ENCODE results near the gene MIAT.

The MIAT gene

DNA sequence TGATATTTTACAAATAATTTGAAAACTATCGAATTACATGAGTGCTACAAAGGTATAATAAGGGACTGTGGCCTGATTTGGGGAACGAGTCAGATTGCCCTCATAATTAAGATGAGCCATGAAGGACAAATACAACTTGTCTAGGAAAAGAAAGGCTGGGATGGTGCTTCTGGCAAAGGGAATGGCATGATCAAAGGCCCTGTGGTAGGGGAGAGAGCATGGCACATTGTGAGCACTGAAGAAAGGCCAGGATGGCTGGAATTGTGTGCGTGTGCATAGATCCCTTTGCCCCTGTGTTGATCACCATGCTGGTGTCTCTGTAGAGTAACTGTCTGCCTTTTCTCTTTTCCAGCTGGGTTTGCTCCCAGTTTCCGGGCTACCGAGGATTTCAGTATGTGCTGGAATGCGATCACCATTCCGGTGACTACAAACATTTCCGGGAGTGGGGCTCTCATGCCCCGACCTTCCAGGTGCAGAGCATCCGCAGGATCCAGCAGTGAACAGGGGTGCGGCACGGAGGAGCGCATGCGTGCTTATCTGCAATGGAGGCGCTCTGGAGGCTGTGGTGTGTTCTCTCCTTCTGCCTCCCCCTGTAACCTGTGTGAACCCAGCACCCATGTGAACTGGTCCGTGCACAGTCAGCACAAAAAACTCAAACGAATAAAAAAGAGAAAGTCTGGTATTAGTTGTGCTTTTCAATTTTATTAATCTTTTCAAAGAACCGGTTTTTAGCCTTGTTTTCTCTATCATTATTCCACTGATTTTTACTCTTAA is 27.2 kb upstream of the MIAT start:
- no peak for DNase-seq
- in situ Hi-C loops (cut with MboI; ENCODE audit: low pct_unique_long_range_greater_than_20kb, low sequenced_read_pairs) = no loop called here

DNA sequence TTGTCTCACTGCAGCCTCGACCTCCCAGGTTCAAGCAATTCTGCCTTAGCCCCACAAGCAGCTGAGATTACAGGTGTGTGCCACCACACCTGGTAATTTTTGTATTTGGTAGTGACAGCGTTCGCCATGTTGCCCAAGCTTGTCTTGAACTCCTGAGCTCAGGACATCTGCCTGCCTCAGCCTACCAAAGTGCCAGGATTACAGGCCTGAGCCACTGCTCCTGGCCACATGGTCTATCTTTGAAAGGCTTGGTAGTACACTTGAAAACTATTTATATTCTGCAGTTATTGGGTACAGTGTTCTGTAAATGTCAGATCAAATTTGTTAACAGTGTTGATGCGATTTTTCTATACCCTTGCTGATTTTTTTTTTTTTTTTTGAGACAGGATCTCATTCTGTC is 26.1 kb upstream of the MIAT start:
- no peak for DNase-seq
- in situ Hi-C loops (cut with MboI; ENCODE audit: low pct_unique_long_range_greater_than_20kb, low sequenced_read_pairs) = no loop called here

DNA sequence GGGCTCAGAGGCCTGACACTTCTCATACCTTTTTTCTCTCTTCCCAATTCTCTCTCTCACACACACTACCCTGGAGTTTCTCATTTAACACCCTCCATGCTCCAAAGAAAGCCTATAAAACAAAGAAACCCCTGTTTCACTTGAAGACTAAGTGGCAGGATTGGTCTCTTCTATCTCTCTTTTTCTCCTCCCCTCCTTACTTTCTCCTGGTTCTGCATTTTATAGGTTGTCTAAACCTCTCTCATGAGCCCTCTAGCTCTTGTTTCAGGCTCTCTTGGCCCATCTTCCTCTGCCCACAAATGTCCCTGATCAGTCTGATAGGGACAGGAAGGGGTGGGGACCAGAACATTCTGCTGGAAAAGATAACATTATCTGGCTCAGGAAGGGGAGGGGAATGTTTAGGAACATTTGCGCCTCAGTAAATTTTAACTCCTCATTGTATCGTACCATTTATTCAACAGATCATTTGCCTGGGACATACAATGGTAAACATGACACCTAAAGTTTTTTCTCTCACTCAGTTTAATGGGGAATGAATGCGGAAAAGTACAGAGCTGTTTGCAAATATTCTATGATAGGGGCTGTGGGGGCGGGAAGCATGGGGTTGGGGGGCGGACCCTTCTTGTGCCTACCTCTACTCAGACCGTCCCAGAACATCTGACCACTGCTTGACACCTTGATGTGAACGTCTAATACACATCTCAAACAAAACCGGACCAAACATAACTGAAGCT is 24.8 kb upstream of the MIAT start:
- in situ Hi-C loops (cut with MboI; ENCODE audit: low pct_unique_long_range_greater_than_20kb, low sequenced_read_pairs) = no loop called here
- DNase-seq = peak; percentile 85

DNA sequence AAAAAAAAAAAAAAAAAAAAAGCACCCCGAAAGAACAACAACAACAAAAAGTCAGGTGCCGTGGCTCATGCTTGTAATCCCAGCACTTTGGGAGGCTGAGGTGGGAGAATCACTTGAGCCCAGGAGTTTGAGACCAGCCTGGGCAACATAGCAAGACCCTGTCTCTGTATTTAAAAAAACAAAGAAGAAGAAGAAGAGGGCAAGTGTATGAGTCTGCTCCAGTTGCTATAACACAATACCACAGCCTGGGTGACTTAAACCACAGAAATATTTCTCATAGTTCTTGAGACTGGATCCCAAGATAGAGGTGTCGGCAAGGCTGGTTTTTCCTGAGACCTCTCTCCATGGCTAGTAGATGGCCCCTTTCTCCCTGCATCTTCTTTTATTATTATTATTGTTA is 23.2 kb upstream of the MIAT start:
- no peak for DNase-seq
- in situ Hi-C loops (cut with MboI; ENCODE audit: low pct_unique_long_range_greater_than_20kb, low sequenced_read_pairs) = no loop called here

DNA sequence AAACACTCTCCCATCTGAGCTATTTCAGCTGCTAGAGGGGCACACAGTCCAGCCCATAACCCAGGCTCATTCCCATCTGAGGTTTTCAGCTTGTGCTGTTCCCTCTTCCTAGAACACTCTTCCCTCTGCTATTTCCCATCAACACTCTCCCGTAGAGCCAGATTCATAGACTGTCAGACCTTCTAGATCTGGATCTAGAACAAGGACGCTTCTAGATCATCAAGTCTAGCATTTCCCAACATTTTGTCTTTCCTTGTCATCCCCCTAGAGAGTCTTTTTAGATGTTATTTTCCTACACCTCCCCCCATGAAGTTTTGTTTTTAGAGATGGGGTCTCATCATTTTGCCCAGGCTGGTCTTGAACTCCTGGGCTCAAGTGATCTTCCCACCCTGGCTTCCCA is 22.3 kb upstream of the MIAT start:
- in situ Hi-C loops (cut with MboI; ENCODE audit: low pct_unique_long_range_greater_than_20kb, low sequenced_read_pairs) = no loop called here
- no peak for DNase-seq

DNA sequence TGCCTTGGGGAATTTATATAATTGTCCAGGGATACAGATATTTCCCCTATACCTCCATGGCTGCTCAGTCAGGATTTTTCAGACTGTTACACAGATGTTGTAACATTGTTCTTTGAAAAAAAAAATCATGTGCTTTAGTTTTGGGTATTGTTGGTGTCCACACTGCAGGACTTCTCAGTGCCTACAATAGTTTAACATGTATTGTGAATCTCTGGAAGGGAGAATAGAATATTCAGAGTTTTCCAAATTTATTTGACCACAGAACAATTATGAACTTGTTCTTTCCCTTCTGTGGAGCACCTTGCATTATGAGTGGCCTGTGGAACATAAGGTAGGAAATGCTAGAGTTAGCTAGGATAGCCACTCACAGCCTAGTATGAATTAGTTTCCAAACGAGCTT is 21.1 kb upstream of the MIAT start:
- in situ Hi-C loops (cut with MboI; ENCODE audit: low pct_unique_long_range_greater_than_20kb, low sequenced_read_pairs) = no loop called here
- DNase-seq = no peak

DNA sequence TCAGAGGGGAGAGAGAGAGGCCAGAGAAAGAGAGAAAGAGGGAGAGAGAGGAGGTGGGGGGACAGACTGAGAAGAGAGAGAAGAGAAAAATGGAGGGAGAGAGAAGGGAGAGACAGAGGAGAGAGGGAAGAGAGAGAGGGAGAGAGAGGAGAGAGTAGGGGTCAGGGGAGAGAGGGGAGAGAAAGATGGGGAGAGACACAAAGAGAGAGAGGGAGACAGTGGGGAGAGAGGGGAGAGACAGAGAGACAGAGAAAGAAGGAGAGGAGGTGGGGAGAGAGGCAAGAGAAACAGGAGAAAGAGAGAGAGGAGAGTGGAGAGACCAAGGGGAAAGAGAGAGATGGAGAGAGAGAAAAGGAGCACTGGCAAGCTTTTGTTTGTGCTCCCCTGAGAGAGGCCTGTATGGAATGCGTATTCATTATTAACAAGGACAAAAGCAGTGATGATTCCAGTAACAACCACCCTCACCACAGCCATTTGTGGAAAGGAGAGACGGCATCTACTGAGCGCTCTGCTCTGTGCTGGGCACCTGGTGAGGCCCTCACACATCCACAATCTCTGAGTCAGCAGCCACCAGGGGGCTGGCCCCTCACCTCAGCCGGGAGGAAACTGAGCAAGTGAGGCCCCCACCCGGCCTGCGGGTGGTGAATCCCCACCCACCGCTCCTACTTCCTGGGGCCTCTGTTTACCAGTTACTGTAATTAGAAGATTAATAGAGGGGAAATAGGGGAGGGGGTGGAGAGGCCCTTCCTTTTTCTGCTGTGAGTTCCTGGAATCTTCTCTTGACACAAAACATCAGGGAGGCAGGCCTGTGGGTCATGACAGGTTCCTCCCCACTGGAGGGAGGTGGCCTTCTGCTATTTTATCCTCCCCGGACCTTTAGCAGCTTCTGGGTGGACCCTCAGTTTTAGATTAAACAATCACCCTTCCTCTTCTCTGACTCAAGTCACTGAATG is 14.6 kb upstream of the MIAT start:
- in situ Hi-C loops (cut with MboI; ENCODE audit: low pct_unique_long_range_greater_than_20kb, low sequenced_read_pairs) = no loop called here
- peak; percentile 89 for DNase-seq

DNA sequence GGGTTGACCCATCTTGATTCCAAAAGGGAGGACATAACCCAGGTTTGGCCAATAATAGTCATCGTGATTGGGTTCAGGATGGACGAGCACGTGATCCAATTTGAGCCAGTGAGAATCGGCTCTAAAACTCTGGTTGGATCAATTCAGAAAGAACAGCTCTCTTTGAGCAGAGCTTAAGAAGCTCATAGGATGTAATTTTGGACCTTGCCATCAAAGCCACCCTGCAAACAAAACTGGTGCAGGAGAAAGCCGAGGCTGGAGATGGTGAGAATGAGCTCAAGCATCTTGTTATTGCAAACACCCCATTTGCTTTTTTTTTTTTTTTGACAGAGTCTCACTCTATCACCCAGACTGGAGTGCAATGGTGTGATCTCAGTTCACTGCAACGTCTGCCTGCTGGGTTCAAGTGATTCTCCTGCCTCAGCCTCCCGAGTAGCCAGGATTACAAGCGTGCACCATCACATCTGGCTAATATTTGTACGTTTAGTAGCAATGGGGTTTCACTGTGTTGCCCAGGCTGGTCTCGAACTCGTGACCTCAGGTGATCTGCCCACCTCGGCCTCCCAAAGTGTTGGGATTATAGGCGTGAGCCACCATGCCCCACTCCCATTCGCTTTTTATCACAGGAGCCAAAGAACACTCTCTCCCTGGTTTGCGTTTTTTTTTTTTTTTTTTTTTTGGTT is 13.8 kb upstream of the MIAT start:
- in situ Hi-C loops (cut with MboI; ENCODE audit: low pct_unique_long_range_greater_than_20kb, low sequenced_read_pairs) = no loop called here
- DNase-seq = no peak

DNA sequence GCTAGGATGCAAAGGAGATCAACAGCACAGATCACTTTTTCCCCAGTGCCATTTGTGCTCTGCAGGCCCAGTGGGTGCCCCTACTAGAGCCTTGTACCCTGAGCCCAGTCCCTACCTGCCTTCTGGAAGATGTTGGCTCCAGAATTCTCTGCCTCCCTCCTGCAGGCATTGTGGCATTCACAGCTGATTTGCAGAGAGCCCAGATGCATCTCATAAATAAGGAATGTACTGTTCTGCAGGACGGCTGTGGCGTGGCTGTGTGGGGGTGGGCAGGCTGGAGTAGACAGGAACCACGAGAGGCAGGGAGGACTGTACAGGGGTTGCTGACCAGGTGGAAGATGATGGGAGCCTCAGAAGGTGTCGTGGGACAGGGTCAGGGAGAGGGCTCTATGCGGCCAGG is 11.2 kb upstream of the MIAT start:
- DNase-seq = no peak
- in situ Hi-C loops (cut with MboI; ENCODE audit: low pct_unique_long_range_greater_than_20kb, low sequenced_read_pairs) = no loop called here

DNA sequence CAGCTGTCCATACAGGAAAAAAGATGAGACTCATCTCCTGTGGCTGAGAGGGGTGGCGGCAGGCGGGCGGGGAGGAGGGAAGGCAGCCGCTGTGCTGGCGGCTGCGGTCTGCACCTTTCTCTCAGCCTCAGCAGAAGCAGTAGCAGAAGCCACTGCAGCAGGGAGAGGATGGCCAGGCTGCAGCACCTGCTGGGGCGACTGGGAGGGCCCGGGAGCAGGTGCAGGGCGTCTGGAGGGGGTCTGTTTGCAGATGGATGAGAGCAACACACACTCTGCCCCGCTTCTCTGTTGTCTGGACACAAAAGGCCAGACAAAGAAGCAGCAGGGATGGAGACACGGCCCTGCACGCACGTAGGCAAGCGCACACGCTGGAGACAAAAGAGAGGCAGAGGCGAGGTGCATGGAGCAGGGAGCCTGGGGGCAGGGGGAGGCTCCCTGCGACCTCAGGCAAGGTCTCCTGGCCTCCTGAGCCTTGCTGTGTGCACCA is 9.3 kb upstream of the MIAT start:
- peak; percentile 61 for DNase-seq
- in situ Hi-C loops (cut with MboI; ENCODE audit: low pct_unique_long_range_greater_than_20kb, low sequenced_read_pairs) = no loop called here

DNA sequence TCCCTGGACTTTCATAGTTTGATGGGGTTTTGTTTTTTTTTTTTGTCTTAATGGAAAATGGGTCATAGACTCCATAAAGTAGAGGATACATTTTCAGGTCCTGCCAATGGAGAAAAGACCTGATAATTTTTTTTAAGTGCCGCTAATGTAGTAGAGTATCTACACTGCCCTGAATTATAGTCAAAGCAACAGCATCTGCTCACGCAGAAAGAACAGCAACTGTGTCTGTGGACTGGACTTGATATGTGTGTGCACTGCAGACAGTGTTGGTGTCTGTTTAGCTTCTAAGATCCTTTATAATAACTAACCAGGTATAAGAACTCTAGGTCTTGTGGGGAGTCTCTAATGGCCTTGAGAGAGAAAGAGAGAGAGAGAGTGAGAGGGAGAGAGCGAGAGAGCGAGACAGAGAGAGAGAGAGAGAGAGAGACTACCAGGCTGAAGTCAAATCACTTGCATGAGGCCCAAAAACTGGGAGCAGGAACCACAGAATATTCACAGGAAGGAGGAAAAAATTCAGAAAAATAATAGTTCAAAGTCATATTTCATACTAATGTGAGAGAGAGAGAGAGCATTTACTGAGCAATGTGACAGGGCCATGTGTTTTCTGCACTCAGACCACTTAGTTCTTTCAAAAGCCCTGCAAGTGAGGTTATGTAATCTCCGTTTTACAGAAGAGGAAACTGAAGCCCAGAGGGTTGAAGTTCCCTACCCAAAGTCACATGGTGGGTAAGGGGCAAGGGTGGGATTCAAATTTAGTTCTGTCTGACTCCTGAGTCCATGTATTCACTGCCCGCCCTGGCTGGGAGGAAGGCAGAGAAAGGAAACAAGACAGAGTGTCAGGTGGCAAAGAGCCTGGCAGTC is 8.6 kb upstream of the MIAT start:
- in situ Hi-C loops (cut with MboI; ENCODE audit: low pct_unique_long_range_greater_than_20kb, low sequenced_read_pairs) = no loop called here
- peak; percentile 58 for DNase-seq

DNA sequence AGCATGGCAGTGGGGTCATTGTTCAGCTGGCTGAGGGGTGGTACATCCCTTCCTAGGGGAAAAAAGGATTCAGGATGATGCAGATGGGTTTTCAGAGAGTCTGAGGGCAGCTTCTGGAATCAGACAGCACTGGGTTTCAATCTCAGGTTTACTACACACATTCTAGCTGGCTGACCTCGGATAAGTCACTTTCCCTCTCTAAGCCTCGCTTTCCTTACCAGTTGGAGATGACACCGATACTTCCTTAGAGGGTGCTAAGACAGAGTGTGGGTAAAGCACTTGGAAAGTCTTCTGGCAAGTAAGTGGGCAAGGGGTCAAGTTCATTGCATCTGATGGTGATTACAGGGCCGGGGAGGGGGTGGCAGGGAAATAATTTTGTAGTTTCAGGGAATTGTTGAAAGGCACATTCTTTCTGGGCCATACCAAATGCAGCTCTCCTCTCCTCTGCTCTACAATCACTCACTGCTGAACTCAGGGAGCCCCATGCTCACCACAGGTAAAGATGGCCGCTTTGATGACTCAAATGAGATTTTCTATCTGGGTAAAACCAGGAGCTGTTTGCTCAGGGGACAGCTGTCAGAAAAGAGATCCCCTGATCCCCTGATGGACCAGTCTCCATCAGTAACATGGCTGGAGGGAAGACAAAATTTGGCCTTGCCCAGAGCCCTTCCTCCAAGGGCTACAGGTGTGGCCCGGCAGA is 6.5 kb upstream of the MIAT start:
- DNase-seq = no peak
- in situ Hi-C loops (cut with MboI; ENCODE audit: low pct_unique_long_range_greater_than_20kb, low sequenced_read_pairs) = no loop called here

DNA sequence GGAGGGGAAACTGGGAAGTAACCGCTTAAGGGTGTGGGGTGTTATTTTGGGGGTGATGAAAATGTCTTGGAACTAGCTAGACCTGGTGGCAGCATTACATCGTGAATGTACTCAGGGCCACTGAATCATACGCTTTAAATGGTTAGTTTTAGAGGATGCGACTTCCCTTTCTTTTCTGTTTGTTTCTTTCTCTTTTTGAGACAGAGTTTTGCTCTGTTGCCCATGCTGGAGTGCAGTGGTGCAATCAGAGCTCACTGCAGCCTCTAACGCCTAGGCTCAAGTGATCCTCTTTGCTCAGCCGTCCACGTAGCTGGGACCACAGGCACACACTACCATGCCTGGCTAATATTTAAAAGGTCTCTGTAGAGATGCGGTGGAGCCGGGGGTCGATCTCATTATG is 5.6 kb upstream of the MIAT start:
- DNase-seq = no peak
- in situ Hi-C loops (cut with MboI; ENCODE audit: low pct_unique_long_range_greater_than_20kb, low sequenced_read_pairs) = no loop called here

DNA sequence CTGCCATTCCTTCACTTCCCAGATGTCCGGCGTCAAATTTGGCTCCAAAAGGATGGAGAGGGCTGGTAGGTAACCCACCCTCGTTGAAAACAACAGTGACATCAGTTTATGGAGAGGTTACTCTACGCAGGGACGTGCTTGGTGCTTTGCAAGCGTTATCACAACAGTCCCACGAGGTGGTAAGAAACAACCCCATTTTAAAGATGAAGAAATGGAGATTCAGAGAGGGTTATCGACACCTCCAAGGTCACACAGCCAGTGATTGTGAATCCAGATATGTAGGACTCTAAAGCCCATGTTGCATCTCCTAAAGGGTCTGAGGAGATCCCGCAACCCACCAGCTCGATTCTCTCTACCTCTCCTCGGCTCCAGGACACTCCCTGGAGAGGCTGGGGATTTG is 773 bp downstream of the MIAT start:
- in situ Hi-C loops (cut with MboI; ENCODE audit: low pct_unique_long_range_greater_than_20kb, low sequenced_read_pairs) = no loop called here
- no peak for DNase-seq

DNA sequence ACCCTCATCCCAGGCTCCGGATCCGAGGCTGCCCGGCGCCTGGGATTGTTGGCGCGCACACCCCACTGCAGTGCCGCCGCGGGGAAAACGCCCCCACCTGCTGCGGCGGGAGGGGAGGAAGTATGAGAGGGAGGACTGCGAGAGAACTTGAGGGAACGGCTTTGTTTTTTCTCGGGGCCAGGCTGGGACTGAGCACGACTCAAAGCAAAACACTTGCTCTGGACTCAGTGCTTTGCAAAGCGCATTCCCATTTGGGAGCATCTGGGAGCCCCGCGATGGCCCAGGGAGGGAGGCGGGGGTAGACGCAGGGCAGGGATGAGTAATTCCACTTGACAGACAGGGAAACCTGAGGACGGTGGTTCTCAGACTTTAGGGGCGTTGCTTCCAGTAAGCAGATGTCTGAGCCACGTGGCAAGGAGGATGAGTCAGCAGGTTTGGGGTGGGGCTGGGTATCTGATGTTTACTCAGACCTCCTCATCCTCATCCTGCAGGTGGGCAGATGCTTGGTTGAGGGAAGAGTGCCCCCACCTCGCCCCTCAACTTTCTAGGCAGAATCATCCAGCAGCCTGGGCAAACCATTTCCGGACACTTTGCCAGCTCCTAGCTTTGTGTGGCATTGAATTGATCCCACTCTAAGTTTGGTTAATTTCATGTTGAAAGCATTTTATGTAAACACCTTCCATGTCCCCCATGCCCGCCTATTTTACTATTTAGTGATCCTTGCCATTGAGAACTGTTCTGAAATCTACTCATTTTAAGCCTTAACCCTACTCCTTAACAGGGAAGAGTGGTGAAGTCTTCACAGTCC is 1.5 kb downstream of the MIAT start:
- in situ Hi-C loops (cut with MboI; ENCODE audit: low pct_unique_long_range_greater_than_20kb, low sequenced_read_pairs) = no loop called here
- peak; percentile 82 for DNase-seq

DNA sequence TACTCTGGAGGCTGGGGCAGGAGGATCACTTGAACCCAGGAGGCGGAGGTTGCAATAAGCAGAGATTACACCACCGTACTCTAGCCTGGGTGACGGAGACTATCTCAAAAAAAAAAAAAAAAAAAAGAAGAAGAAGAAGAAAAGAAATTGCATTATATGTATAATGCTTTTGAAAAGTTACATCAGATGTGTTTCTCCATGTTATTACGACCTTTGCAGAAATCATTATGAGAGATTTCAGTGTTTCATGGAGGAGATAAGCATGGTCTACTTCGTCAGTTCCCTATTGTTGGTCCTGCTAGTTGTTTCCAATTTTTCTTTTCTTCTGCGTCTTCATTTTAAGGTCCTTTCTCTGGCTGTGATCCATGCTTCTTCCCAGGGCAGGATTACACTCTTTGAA is 3.0 kb downstream of the MIAT start:
- no peak for DNase-seq
- in situ Hi-C loops (cut with MboI; ENCODE audit: low pct_unique_long_range_greater_than_20kb, low sequenced_read_pairs) = no loop called here

DNA sequence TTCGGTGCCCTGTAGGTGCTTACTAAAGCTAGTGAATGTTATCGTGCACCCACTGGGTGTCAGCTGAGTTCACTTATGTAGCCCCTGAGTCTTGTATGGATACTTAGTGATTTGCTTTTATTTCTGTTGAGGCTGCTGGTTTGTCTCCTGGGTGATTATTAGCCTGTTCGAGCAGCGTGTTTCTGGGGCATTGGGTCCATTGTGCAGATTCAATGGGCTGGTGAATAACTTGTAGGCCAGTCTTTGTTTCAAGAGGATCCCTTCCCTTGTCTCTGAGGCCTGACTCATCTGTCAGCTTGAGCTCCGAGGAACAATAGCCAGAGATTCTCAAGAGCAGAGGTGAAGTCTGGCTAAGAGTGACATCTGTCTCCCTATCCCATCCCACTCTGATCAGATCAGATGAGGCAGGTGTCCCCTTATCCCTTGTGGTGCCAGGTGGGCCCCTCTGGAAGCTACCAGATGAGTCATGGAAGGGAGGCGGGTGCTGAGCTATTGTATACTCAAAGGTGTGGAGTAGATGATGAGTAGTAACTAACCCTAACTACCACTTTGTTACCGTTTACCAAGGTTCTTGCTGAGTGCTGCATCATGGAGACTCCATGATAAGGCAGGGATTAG is 3.7 kb downstream of the MIAT start:
- in situ Hi-C loops (cut with MboI; ENCODE audit: low pct_unique_long_range_greater_than_20kb, low sequenced_read_pairs) = no loop called here
- DNase-seq = no peak

Data from KBM-7 (cell line).